PC-9 (cell line): ENCODE data around the gene PTK6. TPM values are rescaled to one million over a fixed set of nuclear protein-coding genes. Genes with fewer than 3 reads are reported as not detected.

Source experiments
- BruUV-seq: library from RNA; stranded (reverse); fragments of 400-500 nt; replicated peaks from 2 replicates; lab custom pipeline; 2021; lab: Mats Ljungman, UMichigan
- CTCF ChIA-PET: fragments of 300-600 bp; sonication (Branson Sonifier 250); formaldehyde crosslinking; loops from one replicate; lab custom pipeline; 2022; ENCODE audit warnings: antibody characterized with exemption; lab: Charles Lee
- POLR2A ChIA-PET: fragments of 300-600 bp; sonication (Branson Sonifier 250); formaldehyde crosslinking; loops from one replicate; lab custom pipeline; 2022; ENCODE audit warnings: antibody characterized with exemption; ENCODE audit not compliant: unreplicated experiment; lab: Charles Lee
- DNase-seq, 2 experiments: peaks; one replicate each; pipeline versions ENCODE4 v3.0.0 to v3.0.0-alpha.2; 2015 to 2022; ENCODE audit warnings: mixed read lengths in 1 of 2
- H2AFZ ChIP-seq: fragments of 200-600 bp; sonication (generic); 2 replicates; pipeline ENCODE4 v1.8.1; 2017; ENCODE audit warnings: antibody characterized with exemption
- H3F3A ChIP-seq: fragments of 200-600 bp; sonication (generic); 2 replicates; pipeline ENCODE4 v1.8.1; 2017; ENCODE audit warnings: antibody characterized with exemption, mild to moderate bottlenecking, low read depth; ENCODE audit not compliant: insufficient read depth
- H3K27ac ChIP-seq: fragments of 200-600 bp; sonication (generic); 2 replicates; pipeline ENCODE4 v1.6.1; 2016; ENCODE audit warnings: mixed run types
- H3K27me3 ChIP-seq: fragments of 200-600 bp; sonication (generic); 2 replicates; pipeline ENCODE4 v1.6.1; 2016; ENCODE audit warnings: low read depth, mixed run types; ENCODE audit not compliant: insufficient read depth
- H3K36me3 ChIP-seq: fragments of 200-600 bp; sonication (generic); 2 replicates; pipeline ENCODE4 v1.6.1; 2016; ENCODE audit warnings: low read depth, mixed run types
- H3K4me1 ChIP-seq: fragments of 200-600 bp; sonication (generic); replicated peaks from 2 replicates; pipeline ENCODE4 v1.6.1; 2016; ENCODE audit warnings: mixed run types; ENCODE audit not compliant: insufficient read depth
- H3K4me2 ChIP-seq: fragments of 200-600 bp; sonication (generic); 2 replicates; pipeline ENCODE4 v1.6.1; 2017; ENCODE audit warnings: mixed run types
- H3K4me3 ChIP-seq: fragments of 200-600 bp; sonication (generic); 2 replicates; pipeline ENCODE4 v1.6.1; 2016; ENCODE audit warnings: mixed run types
- H3K79me2 ChIP-seq: fragments of 200-600 bp; sonication (generic); 2 replicates; pipeline ENCODE4 v1.6.1; 2017; ENCODE audit warnings: low read depth, mixed run types
- H3K9me2 ChIP-seq: fragments of 200-600 bp; sonication (generic); 2 replicates; pipeline ENCODE4 v1.8.1; 2017; ENCODE audit warnings: mild to moderate bottlenecking; ENCODE audit not compliant: insufficient read depth
- H3K9me3 ChIP-seq: fragments of 200-600 bp; sonication (generic); 2 replicates; pipeline ENCODE4 v1.8.1; 2016; ENCODE audit warnings: low read depth; ENCODE audit not compliant: insufficient read depth
- H4K20me1 ChIP-seq: fragments of 200-600 bp; sonication (generic); 2 replicates; pipeline ENCODE4 v1.8.1; 2017; ENCODE audit not compliant: insufficient read depth
- CTCF ChIP-seq: fragments of 200-600 bp; sonication (generic); conservative IDR thresholded peaks from 2 replicates; pipeline ENCODE4 v1.6.1; 2017; ENCODE audit warnings: mixed run types, antibody characterized with exemption, mild to moderate bottlenecking, moderate library complexity
- EZH2 ChIP-seq: fragments of 200-600 bp; sonication (generic); IDR thresholded peaks from 2 replicates; pipeline ENCODE4 v1.8.0; 2017; ENCODE audit warnings: antibody characterized with exemption, low read depth
- intact Hi-C: fragments of 100-400 bp; cut with micrococcal nuclease; formaldehyde crosslinking; loops from one replicate; pipeline ENCODE4 v1.10.0; 2022; ENCODE audit not compliant: unreplicated experiment
- total RNA-seq: library from RNA; stranded (reverse); gene quantifications from 2 replicates; pipeline ENCODE4 v1.2.3, GENCODE V29; 2021

The PTK6 gene
- total RNA-seq, 1 experiment from 2014 or later = 12.9 TPM

DNA sequence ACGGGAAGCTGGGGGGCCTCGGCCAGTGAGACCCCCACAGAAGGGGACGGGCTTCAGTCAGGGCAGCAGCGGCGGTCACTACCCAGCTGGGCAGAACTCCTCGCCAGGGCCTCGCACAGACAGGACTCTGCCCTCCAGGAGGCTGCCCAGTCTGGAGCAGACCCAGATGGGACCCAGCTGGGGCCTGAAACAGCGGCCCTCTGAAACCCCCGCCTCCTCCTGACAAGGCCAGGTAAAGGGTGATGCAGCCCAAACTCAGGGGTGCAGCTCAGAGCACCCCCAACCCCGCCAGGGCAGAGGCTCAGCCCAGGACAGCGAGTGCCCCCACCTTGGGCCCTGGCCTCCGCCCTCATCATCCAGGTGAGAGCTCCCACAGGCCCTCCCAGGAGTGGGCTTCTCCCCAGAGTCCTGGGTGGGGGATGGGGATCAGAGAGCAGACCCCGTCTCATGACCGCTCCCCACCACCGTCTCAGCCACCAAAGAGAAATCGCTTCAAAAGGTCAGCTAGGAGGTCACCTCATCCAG, 40.5 kb downstream of the PTK6 start:
- TF ChIP-seq EZH2 (no peak), CTCF (no peak)
- ChIA-PET POLR2A (no interaction called here), CTCF (interaction anchor here (0.6 kb wide), 1 partner anchor 42 kb away, joined by 5 read pairs; no protein-coding TSS in a partner anchor)
- H3K36me3 ChIP-seq = no peaks in the 10 kb centered on the region
- no peak overlapping the region for H3K4me2 ChIP-seq
- H3F3A ChIP-seq = peaks cover 9% of the 10 kb centered on the region
- no peak overlapping the region for H3K4me3 ChIP-seq
- H3K27me3 ChIP-seq = peaks cover 24% of the 10 kb centered on the region
- no peaks in the 10 kb centered on the region for H3K79me2 ChIP-seq
- intact Hi-C loops = loop anchor here (10.0 kb wide), 1 partner anchor 52 kb away; no protein-coding TSS in a partner anchor
- H3K9me3 ChIP-seq = no peaks in the 10 kb centered on the region
- no peak overlapping the region for H2AFZ ChIP-seq
- no TSS peak for BruUV-seq
- H3K9me2 ChIP-seq = no peaks in the 10 kb centered on the region
- H3K4me1 ChIP-seq = no peaks in the 10 kb centered on the region
- H3K27ac ChIP-seq = no peak overlapping the region
- no peak for DNase-seq
- peaks cover 3% of the 10 kb centered on the region; the same call in 1 of the 2 replicates for H4K20me1 ChIP-seq

- intact Hi-C loops = loop anchor here (10.0 kb wide), 1 partner anchor 51 kb away; no protein-coding TSS in a partner anchor
- peaks cover 24% of the 10 kb centered on the region for H3K27me3 ChIP-seq
- BruUV-seq = no TSS peak
- no peak overlapping the region for H3K4me2 ChIP-seq
- H2AFZ ChIP-seq = no peak overlapping the region
- H3K9me2 ChIP-seq = no peaks in the 10 kb centered on the region
- H3F3A ChIP-seq = peaks cover 6% of the 10 kb centered on the region
- no peak overlapping the region for H3K4me3 ChIP-seq
- ChIA-PET CTCF (interaction anchor here (0.6 kb wide), 1 partner anchor 42 kb away, joined by 5 read pairs; no protein-coding TSS in a partner anchor), POLR2A (no interaction called here)
- no peak overlapping the region for H3K27ac ChIP-seq
- no peaks in the 10 kb centered on the region for H3K79me2 ChIP-seq
- no peak for TF ChIP-seq EZH2
- peak; percentile 91 for TF ChIP-seq CTCF
- H3K4me1 ChIP-seq = no peaks in the 10 kb centered on the region
- H3K36me3 ChIP-seq = no peaks in the 10 kb centered on the region
- no peak for DNase-seq
- peaks cover 3% of the 10 kb centered on the region; the same call in 1 of the 2 replicates for H4K20me1 ChIP-seq
- H3K9me3 ChIP-seq = no peaks in the 10 kb centered on the region
These were observed 41.2 kb downstream of the PTK6 start for GRCh38 chr20:63495741-63496595.

GRCh38 chr20:63495167-63495720, 41.9 kb downstream of the PTK6 start:
- no peaks in the 10 kb centered on the region for H3K4me1 ChIP-seq
- intact Hi-C loops = loop anchor here (10.0 kb wide), 1 partner anchor 50 kb away; no protein-coding TSS in a partner anchor
- H3K79me2 ChIP-seq = no peaks in the 10 kb centered on the region
- H2AFZ ChIP-seq = no peak overlapping the region
- H3K4me2 ChIP-seq = no peak overlapping the region
- ChIA-PET POLR2A (interaction anchor here (0.5 kb wide), 1 partner anchor 150 kb away, joined by 3 read pairs; no protein-coding TSS in a partner anchor), CTCF (no interaction called here)
- H3K36me3 ChIP-seq = no peaks in the 10 kb centered on the region
- DNase-seq = no peak
- H4K20me1 ChIP-seq = peaks cover 3% of the 10 kb centered on the region; the same call in 1 of the 2 replicates
- no peaks in the 10 kb centered on the region for H3K9me3 ChIP-seq
- no peak for TF ChIP-seq EZH2
- TF ChIP-seq CTCF = no peak
- BruUV-seq = no TSS peak
- peaks cover 4% of the 10 kb centered on the region; the same call in 1 of the 2 replicates for H3F3A ChIP-seq
- H3K27me3 ChIP-seq = peaks cover 23% of the 10 kb centered on the region
- H3K27ac ChIP-seq = no peak overlapping the region
- no peak overlapping the region for H3K4me3 ChIP-seq
- H3K9me2 ChIP-seq = no peaks in the 10 kb centered on the region
